BJ (cell line): ENCODE results near the gene NUDT9. TPM values are rescaled to one million over a fixed set of nuclear protein-coding genes. Genes with fewer than 3 reads are reported as not detected.
"Not testable (repeated sequence)": the region's sequence is repeated elsewhere in the genome, so short reads cannot be mapped to it uniquely, and the experiment has no call there.

ENCODE experiments used
- CTCF ChIA-PET: fragments of 350-600 bp; formaldehyde crosslinking; extraction: SDS; loops from one replicate; lab custom pipeline; 2021; ENCODE audit warnings: antibody characterized with exemption, inconsistent platforms; lab: Yijun Ruan, JAX
- POLR2A ChIA-PET: fragments of 300-600 bp; sonication (Branson Sonifier 250); formaldehyde crosslinking; extraction: SDS; loops from one replicate; lab custom pipeline; 2021; ENCODE audit warnings: antibody characterized with exemption; lab: Charles Lee
- DNase-seq: peaks from one replicate; pipeline ENCODE4 v3.0.0-alpha.2; 2011; ENCODE audit warnings: low read depth
- H3K27me3 ChIP-seq: 2 replicates; pipeline ENCODE4 v1.6.0; 2011; ENCODE audit warnings: low read length; ENCODE audit not compliant: control insufficient read depth, insufficient read depth
- H3K36me3 ChIP-seq: 2 replicates; pipeline ENCODE4 v1.5.1; 2011; ENCODE audit warnings: low read length; ENCODE audit not compliant: control insufficient read depth, insufficient read depth
- H3K4me3 ChIP-seq: 2 replicates; pipeline ENCODE4 v1.5.1; 2011; ENCODE audit warnings: low read depth, mild to moderate bottlenecking, control low read depth, low read length
- CTCF ChIP-seq: IDR thresholded peaks from 2 replicates; pipeline ENCODE4 v1.5.1; 2011; ENCODE audit warnings: low read depth, mild to moderate bottlenecking, control low read depth, inconsistent platforms, low read length, moderate library complexity; ENCODE audit not compliant: insufficient read depth
- polyA plus RNA-seq: library from polyadenylated mRNA; depleted of rRNA; stranded (reverse); fragments of >200 nt; gene quantifications from 2 replicates; pipeline ENCODE4 v1.2.3, GENCODE V29; 2011

Gene NUDT9
- polyA plus RNA-seq, 1 experiment = 12.0 TPM

GRCh38 chr4:87478732-87479250 lies 56.4 kb downstream of the NUDT9 start:
- no peaks in the 10 kb centered on the region for H3K27me3 ChIP-seq
- CTCF ChIA-PET = interaction anchor here (0.9 to 2.1 kb wide), 3 partner anchors 10 to 103 kb away, joined by 3 to 6 read pairs (median 3); no protein-coding TSS in a partner anchor
- H3K36me3 ChIP-seq = no peaks in the 10 kb centered on the region
- POLR2A ChIA-PET = no interaction called here
- H3K4me3 ChIP-seq = no peak overlapping the region
- DNase-seq = no peak
- no peak for TF ChIP-seq CTCF

DNA sequence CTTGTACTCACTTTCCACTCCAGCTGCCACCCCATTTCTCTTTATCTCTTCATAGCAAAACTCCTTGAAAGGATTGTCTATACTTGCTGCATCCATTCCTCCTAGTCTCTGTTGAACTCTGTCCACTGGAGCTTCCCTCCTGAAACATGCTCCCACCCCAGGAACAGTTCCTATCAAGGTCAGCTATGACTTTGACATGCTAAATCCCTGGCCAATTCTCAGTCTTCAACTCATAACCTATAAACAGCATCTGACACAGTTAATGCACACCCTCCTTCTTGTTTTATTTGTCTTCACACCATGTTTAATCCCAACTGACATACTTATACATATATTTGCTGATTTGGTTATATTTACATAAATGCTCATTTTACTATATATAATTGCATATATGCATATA lies 59.0 kb downstream of the NUDT9 start:
- H3K4me3 ChIP-seq = no peak overlapping the region
- ChIA-PET POLR2A (no interaction called here), CTCF (interaction anchor here (1.8 kb wide), 1 partner anchor 15 kb away, joined by 7 read pairs; no protein-coding TSS in a partner anchor)
- DNase-seq = no peak
- H3K36me3 ChIP-seq = no peaks in the 10 kb centered on the region
- no peak for TF ChIP-seq CTCF
- no peaks in the 10 kb centered on the region for H3K27me3 ChIP-seq

DNA sequence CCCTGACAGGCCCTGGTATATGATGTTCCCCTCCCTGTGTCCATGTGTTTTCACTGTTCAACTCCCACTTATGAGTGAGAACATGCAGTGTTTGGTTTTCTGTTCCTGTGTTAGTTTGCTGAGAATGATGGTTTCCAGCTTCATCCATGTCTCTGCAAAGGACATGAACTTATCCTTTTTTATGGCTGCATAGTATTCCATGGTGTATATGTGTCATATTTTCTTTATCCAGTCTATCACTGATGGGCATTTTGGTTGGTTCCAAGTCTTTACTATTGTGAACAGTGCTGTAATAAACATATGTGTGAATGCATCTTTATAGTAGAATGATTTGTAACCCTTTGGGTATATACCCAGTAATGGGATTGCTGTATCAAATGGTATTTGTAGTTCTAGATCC lies 60.9 kb downstream of the NUDT9 start:
- CTCF ChIA-PET = interaction anchor here (1.1 kb wide), 1 partner anchor 16 kb away, joined by 4 read pairs; no protein-coding TSS in a partner anchor
- H3K27me3 ChIP-seq, DNase-seq, POLR2A ChIA-PET, H3K36me3 ChIP-seq, H3K4me3 ChIP-seq: not testable (repeated sequence)

- H3K36me3 ChIP-seq, DNase-seq, H3K27me3 ChIP-seq, CTCF ChIA-PET, H3K4me3 ChIP-seq, POLR2A ChIA-PET: not testable (repeated sequence)
Measured at GRCh38 chr4:87488666-87489065, 66.3 kb downstream of the NUDT9 start.

- Histone ChIP-seq H3K4me3 (no peak overlapping the region), H3K36me3 (no peaks in the 10 kb centered on the region), H3K27me3 (no peaks in the 10 kb centered on the region)
- no peak for TF ChIP-seq CTCF
- DNase-seq = no peak
- ChIA-PET POLR2A (no interaction called here), CTCF (interaction anchor here (0.7 to 1.3 kb wide), 3 partner anchors 14 to 359 kb away, joined by 3 read pairs; no protein-coding TSS in a partner anchor)
Measured at GRCh38 chr4:87489678-87490077, 67.3 kb downstream of the NUDT9 start.

DNA sequence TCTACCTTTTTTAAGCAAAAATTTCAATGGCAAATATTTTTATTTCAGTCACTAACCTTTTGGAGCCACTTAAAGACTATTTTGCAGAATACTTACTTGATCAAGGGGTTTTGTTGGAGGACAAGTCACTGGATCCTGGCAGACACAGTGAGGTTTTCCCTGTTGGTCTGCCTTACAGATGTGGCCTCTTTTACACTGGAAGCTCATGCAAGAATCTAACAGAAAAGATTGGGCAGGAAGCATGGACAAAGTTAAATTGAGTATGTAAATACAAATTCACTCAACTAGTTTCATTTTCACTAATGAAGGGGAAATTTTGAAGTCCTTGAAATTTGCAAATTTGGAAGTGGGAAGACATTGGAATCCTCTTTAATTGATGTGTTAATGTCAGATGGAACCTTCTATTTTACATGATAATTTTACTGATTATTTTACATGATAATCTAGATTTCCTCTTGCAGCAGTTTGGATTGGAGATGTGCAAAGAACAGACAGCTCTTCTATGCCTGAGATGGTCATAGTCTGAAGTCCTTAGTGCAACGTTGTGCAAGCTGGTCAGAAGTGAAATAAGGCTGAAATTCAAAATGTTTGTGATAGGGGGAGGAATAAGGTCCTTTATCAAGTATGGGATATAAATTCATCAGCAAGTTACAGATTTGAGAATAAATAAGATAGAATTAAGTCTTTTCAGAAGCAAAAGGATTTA lies 68.4 kb downstream of the NUDT9 start:
- no peak for DNase-seq
- Histone ChIP-seq H3K27me3 (no peaks in the 10 kb centered on the region), H3K4me3 (no peak overlapping the region), H3K36me3 (no peaks in the 10 kb centered on the region)
- POLR2A ChIA-PET = no interaction called here
- CTCF ChIA-PET = interaction anchor here (0.6 to 1.3 kb wide), 4 partner anchors 13 to 358 kb away, joined by 3 read pairs; no protein-coding TSS in a partner anchor
- TF ChIP-seq CTCF = no peak
